Parathyroid adenoma (tissue), 2 donors: ENCODE data around the gene CACNA1D.

Source experiments
- H2AFZ ChIP-seq: fragments of 300-600 bp; sonication (generic); one replicate; pipeline ENCODE4 v1.7.0; 2017; ENCODE audit warnings: antibody characterized with exemption, mild to moderate bottlenecking
- H3K27ac ChIP-seq: fragments of 300-600 bp; sonication (generic); one replicate; pipeline ENCODE4 v1.7.0; 2017
- H3K27me3 ChIP-seq: fragments of 300-600 bp; sonication (generic); one replicate; pipeline ENCODE4 v1.7.0; 2017; ENCODE audit warnings: low read length; ENCODE audit not compliant: control insufficient read depth, insufficient read depth
- H3K36me3 ChIP-seq: fragments of 300-600 bp; sonication (generic); one replicate; pipeline ENCODE4 v1.7.0; 2017; ENCODE audit warnings: low read length; ENCODE audit not compliant: control insufficient read depth, insufficient read depth
- H3K4me1 ChIP-seq: fragments of 300-600 bp; sonication (generic); one replicate; pipeline ENCODE4 v1.7.0; 2017; ENCODE audit warnings: control low read depth
- H3K4me2 ChIP-seq: fragments of 300-600 bp; sonication (generic); one replicate; pipeline ENCODE4 v1.7.0; 2017; ENCODE audit warnings: low read length
- H3K4me3 ChIP-seq: fragments of 300-600 bp; sonication (generic); one replicate; pipeline ENCODE4 v1.7.0; 2017; ENCODE audit warnings: low read depth, low read length
- H3K79me2 ChIP-seq: fragments of 300-600 bp; sonication (generic); one replicate; pipeline ENCODE4 v1.7.0; 2017; ENCODE audit warnings: control low read depth
- H3K9ac ChIP-seq: fragments of 300-600 bp; sonication (generic); one replicate; pipeline ENCODE4 v1.7.0; 2017; ENCODE audit warnings: mild to moderate bottlenecking
- H3K9me3 ChIP-seq: fragments of 300-600 bp; sonication (generic); one replicate; pipeline ENCODE4 v1.7.0; 2017; ENCODE audit warnings: low read length; ENCODE audit not compliant: control insufficient read depth
- TF ChIP-seq, protein P1 (sequence below): fragments of 300-600 bp; sonication (generic); IDR thresholded peaks from one replicate; pipeline ENCODE4 v1.7.0; 2017; ENCODE audit warnings: antibody characterized with exemption, mild to moderate bottlenecking
- donor health status: primary hyperparathyroidism.

CACNA1D gene

DNA sequence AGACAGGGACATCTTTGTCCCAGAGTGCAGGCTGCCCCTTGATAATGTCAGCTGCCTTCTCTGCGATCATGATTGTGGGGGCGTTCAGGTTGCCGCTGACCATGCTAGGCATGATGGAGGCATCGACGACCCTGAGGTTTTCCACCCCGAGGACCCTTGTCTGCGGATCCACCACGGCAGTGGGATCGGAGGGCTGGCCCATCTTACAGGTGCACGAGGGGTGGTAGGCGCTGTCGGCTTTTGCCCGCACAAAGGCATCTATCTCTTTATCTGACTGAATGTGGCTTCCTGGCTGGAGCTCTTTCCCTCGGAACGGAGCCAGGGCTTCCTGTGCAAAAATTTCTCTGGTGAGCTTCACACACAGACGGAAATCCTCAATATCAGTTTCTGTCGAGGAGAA, 323.4 kb downstream of the CACNA1D start:
- no peak overlapping the region for H3K9ac ChIP-seq

DNA sequence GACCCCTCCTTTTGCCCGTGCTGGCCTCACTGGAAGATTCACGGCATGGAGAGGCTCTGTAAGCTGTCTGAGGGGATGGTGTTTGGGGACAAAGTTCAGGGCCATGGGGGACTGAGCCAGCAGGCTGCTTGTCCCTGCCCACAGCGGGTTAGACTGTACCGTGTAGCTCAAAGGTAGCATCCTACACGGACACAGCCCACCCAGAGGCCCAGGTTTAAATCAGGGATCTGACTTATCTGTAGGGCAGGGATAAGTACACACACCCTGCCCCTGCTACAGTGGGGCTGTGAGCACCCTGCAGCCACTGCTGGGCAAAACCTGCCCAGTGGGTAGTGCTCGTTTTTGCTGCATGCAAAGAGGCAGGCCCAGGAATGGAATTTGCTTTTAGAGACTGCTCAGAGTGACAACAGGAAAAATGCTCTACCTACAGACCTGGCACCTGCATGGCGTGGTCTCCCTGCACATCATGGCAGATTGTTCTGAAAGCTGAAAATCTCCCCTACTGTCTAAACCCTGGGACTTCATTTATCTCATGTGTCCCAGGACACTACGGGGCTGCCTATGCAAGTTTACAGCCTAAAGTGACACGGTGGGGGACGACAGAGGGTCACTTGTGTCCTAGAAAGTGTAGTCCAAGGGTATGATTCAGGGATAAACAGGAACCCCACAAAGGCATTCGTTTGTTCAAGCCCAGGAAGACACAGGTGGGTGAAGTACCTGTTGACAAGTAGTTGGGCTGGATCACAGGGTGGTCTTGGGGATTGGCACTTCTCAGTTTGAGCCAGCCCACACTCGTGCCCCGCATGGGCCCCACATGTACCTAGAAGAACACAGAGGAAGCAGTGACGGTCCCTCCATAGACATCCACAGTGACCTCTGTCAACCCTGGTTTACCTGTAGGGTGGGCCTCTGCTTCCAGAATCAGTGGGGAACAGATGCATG, 324.1 kb downstream of the CACNA1D start:
- no peak overlapping the region for H3K27ac ChIP-seq
- H3K4me1 ChIP-seq: peaks cover 4% of the 10 kb centered on the region
- no peak overlapping the region for H3K4me3 ChIP-seq
- no peaks in the 10 kb centered on the region for H3K9me3 ChIP-seq
- H3K79me2 ChIP-seq: no peaks in the 10 kb centered on the region
- H3K27me3 ChIP-seq: no peaks in the 10 kb centered on the region
- TF ChIP-seq, protein P1, sequence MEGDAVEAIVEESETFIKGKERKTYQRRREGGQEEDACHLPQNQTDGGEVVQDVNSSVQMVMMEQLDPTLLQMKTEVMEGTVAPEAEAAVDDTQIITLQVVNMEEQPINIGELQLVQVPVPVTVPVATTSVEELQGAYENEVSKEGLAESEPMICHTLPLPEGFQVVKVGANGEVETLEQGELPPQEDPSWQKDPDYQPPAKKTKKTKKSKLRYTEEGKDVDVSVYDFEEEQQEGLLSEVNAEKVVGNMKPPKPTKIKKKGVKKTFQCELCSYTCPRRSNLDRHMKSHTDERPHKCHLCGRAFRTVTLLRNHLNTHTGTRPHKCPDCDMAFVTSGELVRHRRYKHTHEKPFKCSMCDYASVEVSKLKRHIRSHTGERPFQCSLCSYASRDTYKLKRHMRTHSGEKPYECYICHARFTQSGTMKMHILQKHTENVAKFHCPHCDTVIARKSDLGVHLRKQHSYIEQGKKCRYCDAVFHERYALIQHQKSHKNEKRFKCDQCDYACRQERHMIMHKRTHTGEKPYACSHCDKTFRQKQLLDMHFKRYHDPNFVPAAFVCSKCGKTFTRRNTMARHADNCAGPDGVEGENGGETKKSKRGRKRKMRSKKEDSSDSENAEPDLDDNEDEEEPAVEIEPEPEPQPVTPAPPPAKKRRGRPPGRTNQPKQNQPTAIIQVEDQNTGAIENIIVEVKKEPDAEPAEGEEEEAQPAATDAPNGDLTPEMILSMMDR: no peak
- no peak overlapping the region for H2AFZ ChIP-seq
- no peak overlapping the region for H3K9ac ChIP-seq
- no peak overlapping the region for H3K4me2 ChIP-seq
- no peaks in the 10 kb centered on the region for H3K36me3 ChIP-seq

More for the DNA sequence above, 323.4 kb downstream of the CACNA1D start:
- TF ChIP-seq, protein P1: no peak
- H3K4me1 ChIP-seq: peaks cover 4% of the 10 kb centered on the region
- H3K79me2 ChIP-seq: no peaks in the 10 kb centered on the region
- no peak overlapping the region for H3K4me3 ChIP-seq
- H3K4me2 ChIP-seq: no peak overlapping the region
- H2AFZ ChIP-seq: no peak overlapping the region
- no peaks in the 10 kb centered on the region for H3K27me3 ChIP-seq
- H3K36me3 ChIP-seq: no peaks in the 10 kb centered on the region
- no peak overlapping the region for H3K27ac ChIP-seq
- no peaks in the 10 kb centered on the region for H3K9me3 ChIP-seq

DNA sequence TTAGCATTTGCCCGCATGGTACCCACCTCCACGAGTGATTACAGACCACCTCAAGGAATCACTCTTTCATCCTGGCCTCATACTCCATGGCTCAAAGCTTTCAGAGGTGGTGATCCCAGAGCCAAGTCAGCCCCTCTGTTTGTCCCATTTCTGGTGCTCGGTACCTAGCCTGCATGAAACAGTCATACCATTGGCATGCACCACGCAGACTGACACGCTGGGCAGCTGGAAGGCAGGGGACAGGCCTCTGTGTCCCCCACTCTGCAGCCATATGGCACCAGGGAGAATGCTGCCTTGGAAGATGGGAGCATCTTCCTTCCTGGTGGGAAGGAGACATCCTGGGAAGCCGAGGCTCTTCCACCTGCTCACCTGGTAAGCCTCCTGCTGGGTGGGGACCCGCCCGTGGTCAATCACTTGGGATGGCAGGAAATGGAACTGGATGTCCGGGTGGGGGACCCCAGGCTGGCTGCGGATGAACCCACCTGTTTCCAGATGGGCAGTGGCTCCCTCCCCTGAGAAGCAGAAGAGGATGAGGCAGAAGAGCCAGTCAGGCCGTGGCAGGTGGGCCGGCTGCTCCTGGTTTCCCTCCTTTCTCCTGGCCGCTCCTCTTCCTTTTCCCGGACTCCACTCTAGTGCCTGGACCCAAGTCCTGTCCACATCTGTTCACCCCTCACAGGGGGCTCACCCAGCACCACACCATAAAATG, 324.9 kb downstream of the CACNA1D start:
- Histone ChIP-seq H3K4me3 (no peak overlapping the region), H3K79me2 (no peaks in the 10 kb centered on the region), H2AFZ (no peak overlapping the region), H3K9me3 (no peaks in the 10 kb centered on the region), H3K4me2 (no peak overlapping the region), H3K4me1 (peaks cover under 1% of the 10 kb centered on the region), H3K36me3 (no peaks in the 10 kb centered on the region), H3K9ac (no peak overlapping the region), H3K27me3 (no peaks in the 10 kb centered on the region), H3K27ac (no peak overlapping the region)
- TF ChIP-seq, protein P1: no peak

DNA sequence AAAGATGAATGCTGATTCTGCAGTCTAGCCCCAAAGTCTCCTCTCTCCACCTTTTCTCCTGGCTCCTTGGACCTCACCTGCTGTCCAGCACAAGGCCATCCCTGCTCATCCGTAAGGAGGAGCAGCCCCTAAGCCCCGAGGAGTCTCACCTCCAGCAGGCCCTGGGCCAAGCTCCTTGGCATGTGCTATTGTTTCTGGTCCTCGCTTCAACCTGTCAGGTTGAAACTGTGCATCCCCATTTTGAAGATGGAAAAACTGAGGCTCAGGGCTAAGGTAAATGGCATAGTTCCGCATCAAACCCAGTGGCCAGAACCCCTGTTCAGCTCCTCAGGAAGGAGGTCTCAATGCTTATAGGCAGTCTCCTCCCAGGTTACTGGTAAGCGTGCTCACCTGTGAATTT, 325.7 kb downstream of the CACNA1D start:
- no peak overlapping the region for H2AFZ ChIP-seq
- H3K79me2 ChIP-seq: no peaks in the 10 kb centered on the region
- H3K4me1 ChIP-seq: no peaks in the 10 kb centered on the region
- no peak overlapping the region for H3K27ac ChIP-seq
- no peak overlapping the region for H3K4me2 ChIP-seq
- no peaks in the 10 kb centered on the region for H3K27me3 ChIP-seq
- H3K4me3 ChIP-seq: no peak overlapping the region
- TF ChIP-seq, protein P1: no peak
- H3K9ac ChIP-seq: no peak overlapping the region
- H3K9me3 ChIP-seq: no peaks in the 10 kb centered on the region
- H3K36me3 ChIP-seq: no peaks in the 10 kb centered on the region
